ENCODE data around the gene CAMTA1. TPM values are rescaled to one million over a fixed set of nuclear protein-coding genes. Genes with fewer than 3 reads are reported as not detected.

The CAMTA1 gene
- polyA plus RNA-seq, 5 donors = 41.0 to 56.5 (median 48.5) TPM

DNA sequence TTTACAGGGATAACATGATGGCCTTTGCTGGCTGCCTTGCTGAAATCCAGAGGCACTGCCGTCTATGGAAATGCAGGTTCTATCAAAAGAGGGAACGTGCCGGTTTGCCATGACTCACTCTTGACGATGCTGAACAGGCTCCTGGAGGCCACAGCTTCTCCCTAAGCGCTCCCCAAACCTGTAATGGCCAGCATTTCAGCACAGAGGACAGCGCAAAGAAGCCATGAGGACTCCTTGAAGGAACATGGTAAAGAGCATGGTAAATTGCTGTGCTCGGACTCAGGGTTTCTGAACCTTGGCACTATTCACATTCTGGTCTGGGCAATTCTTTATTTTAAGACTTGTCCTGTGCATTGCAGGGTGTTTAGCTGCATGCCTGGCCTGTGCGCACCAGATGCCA, 217.5 kb downstream of the CAMTA1 start:
- DNase-seq = no peak

DNA sequence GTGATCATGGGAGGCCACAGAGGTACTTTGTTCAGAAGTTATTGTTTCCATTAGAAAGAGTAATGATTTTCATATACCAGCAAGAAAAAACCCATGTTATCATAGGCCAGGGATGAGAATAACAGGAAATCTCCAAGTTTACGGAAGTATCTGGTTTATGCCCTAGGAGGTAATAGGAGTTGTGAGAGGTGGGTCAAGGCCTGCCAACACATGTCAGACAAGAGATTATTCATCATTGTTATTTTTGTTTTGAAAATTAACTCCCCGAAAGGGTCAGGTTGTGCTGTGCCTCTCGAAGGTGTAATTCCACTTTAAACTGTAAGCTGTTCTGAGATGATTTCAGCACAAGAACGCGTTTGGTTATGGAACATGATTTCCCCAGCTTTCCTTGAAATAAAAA, 218.4 kb downstream of the CAMTA1 start:
- no peak for DNase-seq

DNA sequence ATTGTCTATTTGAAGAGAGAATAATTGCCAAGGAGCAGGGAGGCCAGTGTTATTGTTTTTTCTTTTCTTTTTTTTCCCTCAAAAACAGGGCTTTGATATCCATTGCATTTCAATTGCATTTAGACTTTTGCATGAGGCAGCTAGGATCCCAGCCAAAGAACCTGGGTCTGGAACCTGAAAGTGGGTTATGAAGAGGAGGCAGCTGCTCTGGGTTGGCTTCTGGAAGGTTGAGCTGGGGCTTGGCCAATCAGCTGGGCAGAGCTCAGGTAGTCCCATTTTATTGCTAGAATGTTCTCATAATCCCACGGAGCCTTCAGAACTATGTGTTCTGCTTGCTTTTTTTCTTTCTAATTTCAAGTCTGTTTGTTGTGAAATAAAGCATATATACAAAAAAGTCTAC, 218.9 kb downstream of the CAMTA1 start:
- DNase-seq = no peak

DNA sequence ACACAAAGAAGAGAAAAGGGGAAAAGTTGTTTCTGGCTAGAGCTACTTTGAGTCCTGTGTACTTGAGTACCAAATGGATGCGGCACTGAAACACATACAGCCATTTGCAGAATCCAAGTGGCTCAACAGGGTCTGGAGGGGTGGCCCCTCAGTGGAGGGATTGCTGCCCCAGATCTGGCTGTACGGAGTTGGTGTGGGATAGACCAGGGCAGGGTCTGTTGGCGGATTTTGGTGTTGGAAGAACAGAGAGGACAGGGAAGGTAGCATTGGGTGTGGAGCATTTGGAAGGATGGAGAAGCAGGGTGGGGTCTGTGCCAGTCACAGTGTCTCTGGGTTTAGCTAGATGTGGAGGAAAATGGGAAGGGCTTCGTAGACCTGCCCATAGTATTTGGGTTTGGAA, 220.5 kb downstream of the CAMTA1 start:
- no peak for DNase-seq

DNA sequence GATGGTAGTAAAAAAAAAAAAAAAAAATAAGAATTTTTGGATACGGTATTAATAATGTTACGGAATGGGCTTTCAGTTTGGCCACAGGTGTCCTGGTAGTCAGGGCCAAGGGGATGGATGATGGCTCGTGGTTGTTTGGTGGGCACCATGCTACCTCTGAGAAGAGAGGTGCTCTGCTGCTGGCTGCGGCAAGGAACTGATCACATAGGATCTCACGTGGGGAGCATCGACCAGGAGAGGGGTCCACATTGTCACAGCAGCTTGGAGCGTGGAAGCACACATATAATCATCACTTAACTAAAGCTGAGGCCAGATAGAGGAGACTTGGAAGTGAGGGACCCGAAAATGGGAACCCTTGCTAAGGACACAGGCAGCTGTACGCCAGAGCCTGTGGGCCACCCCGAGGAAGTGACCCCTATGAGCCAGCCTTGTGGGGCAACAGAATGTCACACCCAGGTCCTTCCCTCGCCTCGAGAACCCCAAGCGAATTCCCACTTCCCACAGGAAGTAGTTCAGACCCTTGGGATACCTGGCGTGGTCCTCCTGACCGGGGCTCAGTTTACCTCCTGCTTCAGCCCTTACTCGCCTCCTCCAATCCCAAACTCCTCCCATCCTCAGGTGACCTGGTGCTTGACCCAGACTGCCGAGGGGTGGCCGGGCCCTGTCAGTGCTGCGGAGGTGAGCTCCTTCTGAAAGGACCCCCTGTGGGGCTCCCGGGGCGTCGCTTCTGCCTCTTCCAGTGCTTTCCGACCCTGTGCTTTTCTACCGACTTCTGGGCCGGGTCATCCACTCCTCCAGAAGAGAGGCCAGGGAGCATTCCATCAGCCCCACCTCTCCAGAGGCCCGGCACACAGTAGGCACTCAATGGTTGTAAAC, 222.0 kb downstream of the CAMTA1 start:
- no peak for DNase-seq

DNA sequence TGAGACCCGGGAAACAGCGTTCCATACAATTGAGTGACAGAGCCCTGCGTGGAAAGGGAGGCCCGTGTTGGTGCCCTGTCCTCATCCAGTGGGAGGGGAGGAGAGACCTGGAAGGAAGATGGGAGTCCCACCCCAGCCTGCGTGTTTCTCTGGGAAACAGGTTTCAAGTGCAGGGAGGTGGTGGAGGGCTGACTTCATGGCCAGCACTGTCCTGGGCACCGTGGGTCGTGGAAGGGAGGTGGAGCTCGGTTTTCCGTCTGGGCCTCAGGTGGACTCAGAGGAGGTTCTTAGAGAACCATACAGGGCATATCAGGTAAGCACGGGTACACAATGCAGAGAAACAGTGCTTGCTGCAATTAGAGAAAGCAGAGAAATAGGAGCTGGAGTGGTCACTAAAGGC, 222.6 kb downstream of the CAMTA1 start:
- no peak for DNase-seq

DNA sequence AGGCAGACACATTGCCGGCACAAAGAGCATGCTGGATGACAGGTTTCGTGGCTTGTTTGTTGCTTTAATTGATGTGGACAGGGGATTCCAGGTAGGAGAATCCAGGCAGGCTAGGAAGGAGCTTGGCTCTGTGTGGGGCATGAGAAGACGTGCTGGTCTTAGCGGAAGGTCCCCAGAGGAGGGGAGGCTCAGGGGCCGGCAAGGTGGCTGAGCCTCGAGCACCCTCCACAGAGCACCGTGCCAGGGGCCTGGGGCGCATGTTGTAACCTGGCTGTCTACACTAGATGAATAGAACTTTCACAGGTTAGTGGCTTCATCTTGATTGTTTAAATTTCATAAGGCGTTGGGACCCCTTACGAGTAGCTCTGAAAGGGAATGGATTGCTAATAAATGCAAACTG, 223.1 kb downstream of the CAMTA1 start:
- DNase-seq = no peak

DNA sequence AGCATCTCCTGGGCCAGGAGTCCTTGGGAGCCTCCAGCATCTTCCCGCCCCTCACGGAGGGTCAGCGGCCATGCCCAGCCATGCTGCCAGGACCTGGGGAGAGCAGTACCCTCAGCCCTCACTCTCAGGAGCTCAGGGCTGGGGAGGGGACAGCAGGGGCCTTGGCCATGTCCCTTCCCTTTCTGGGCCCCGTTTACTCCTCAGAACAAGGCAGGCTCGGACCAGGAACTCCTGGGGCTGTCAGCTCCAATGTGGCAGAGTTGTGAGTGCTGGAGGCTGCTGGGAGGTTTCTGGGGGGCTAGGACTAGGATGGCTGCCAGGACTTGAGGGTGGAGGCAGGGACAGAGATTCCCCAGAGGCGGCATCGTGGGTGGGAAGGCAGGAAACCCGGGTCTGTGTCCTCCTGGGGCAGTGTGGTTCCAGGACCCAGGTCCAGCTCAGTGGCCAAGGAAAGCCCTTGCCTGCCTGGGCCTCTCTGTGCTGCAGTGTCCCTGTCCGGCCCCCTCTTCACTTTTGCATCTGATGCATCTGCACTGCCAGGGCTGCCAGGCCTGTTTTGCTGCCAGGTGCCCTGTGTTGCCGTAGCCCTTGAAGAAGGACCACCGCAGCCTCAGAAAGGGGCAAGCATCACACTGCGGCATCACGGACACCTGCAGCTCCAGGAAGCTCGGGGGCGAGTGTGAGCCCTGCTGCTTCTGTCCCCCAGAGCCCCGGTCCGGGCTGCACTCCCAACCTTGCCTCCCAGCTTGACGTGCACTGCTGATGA, 223.9 kb downstream of the CAMTA1 start:
- no peak for DNase-seq

DNA sequence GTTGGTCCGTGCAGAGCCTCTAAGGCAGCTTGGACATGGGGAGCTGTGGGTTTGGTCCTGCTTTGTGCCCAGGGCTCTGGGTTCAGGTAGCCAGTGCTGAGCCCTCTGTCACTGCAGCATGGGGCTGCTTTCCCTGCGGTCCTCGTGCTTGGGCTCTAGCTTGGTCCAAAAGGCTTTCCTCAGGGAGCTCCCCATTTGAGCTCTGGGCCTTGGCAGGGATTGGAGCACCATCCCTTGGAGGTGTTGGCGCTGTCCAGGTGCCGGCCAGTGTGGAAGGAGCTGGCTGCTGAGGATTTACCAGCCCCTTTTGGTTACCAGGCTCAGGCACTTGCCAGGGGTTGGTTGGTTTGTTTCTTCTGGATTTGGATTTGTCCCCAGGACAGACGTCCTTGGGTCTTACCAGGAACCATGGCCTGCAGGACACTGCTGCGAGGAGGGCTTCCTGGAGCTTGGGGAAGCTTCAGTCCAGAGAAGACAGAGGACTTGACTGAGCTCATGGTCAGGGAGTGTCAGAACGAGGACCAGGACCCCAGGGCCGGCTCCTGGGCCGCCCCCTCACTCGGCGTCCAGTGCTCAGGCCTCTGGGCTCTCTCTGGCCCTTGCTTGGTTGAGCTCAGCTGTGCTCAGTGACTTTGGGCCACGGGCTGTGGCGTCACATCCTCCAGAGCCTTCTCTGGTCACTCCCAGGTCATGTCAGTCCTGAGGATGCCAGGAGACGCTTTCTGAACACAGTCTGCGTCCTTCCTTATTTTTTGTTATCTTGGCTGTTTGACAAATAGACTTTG, 224.7 kb downstream of the CAMTA1 start:
- no peak for DNase-seq

DNA sequence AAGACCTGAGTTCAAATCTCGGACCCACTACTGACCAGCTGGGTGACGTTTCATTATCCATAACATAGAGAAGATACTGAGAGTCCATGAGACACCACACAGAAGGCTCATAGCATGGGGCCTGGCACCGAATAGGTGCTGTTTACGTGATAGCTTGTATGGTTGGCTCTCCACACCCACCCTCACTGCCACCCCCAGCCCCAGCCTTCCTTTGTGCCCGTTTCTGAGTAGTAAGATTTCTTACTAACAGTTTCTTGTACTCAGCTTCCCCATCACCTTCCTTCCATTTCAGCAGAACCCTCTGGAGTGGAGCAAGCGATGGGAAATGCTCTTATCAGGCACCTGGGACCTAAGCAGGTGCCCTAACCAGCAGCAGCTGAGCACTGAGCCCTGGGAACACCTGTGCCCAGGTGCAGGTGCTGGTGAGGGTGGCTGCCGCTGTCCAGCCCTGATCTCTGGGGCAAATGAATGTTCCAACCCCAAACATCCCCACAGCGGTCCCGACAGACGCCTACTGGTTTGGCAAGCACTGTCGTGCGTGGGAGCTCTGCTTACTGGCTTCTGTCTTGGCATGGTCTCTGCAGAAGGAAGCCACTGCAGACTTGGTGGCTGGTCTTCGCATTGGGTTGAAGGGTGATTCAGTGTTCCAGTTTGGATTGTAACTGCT, 225.4 kb downstream of the CAMTA1 start:
- DNase-seq = no peak

DNA sequence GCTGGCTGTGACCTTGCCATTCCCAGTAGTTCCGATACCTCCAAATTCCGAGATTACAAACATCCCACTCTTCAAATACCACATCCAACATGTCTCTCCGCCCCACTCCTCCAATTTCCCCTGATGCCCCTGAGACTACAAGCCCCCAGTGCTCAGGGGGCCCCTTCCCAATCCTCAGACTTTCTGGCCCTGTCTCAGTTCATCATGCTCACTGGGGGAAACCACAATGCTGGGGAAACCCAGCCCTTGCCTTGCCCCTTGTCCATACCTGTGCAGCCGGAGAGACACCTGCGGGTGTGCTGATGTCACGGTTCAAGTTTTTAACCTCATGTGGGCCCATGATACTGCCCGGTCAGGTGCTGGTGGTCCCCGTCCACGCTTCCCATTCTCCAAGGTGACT, 226.6 kb downstream of the CAMTA1 start:
- no peak for DNase-seq

DNA sequence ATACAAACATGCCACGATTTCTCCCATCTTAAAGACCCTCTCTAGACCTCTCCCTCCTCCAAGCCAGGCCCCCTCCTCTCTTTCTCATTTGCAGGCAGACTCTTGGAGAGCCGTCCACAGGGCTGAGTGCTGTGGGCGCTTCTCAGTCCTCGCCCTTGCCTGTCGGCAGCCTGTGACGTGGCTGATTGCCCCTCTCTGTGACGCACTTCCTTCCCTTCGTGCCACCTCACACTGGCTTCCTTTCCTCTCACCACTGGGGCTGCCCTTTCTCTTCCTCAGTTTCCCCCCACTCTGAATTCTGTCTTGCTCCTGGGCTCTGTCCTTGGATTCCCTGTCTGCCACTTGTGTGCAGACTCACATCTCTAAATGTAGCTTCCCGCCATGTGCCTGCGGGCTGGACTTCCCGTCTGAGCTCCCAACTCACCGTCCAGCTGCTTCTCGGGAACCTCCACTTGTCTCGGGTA, 227.2 kb downstream of the CAMTA1 start:
- DNase-seq = no peak

DNA sequence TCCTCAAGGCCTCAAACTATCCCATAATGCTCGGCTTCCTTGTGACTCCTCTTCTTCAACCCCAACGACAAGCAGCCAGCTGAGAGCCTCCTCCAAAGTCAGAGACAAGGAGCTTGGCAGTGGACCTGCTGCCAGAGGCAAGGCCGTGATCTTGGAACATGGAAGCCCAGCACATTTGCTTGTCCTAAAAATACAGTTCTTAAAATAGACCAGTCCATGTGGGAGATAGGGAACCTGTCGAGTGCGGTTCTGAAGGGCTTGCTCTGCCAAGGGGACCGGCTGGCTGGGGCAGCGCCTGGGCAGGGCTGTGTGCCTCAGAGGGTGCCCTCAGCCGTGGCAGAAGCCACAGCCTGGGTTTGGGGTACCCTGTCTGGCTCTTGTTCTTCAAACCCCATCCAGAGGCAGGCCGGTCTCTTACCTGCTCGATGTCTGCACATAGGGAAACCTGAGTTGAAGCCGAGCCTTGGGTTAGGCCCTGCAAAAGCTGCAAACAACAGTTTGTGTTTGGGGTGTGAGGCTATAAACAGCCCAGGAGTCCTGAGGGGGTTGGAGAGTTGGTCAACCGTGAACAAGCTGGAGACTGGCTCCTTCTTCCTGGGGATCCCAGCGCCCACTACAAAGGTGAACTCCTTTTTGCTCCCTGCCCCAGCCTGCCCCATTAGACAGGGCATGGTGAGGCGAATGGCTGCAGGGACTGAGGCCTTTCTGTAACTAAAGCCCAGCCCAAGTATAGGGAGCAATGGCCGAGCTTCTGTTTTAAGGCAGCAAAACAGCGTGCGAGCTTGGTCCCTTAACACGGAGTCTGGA, 228.8 kb downstream of the CAMTA1 start:
- no peak for DNase-seq

DNA sequence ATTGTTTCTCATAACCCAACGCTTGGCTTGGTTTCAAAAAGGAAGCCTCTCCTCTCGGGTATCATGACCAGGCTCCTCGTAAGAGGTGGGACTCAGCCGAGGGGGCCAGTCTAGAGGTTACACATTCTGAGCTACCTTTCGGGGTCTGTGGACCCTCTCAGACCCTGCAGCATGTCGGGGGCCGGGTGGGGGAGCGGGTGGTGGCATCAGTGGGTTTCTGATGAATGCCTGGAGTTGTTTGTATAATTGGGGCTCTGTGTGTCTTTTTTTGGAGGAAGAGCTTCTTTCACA, 229.3 kb downstream of the CAMTA1 start:
- DNase-seq = no peak

DNA sequence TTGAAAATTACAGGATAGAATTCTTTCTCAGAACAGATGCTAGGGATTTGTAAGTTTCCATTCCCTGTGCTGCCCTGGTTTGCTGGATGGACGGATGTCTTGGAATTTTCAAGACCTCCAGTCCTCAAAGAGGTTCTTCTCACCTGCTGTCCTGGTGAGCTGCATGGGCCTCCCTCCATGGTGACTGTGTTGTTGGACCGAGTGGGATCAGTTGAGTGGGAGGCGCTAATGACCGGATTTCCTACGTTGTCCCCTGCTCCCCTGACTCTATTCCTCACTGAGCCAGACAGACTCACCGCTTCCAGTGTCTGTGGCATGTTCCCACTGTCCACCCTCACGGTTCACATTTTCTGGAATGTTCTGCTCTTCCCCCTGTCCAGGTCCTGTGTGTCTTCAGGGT, 229.8 kb downstream of the CAMTA1 start:
- DNase-seq = no peak

DNA sequence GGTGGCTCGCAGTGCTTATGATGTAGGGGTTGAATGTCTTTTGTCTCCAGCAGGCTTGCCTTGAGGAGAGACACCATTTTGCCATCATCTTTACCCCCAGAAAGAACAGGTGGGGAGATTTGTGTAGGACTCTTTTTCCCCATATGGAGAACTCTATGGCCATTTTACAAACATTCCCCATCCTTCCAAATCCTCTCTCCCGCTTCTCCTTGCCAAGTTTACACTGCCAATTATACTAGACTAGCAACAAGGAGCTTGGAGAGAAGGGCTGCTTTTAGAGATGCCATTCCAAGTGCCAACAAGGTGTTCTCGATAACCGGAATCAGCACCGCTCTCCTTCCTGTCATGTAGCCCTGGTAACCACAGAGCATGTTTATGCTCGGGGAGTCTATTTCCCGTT, 233.1 kb downstream of the CAMTA1 start:
- no peak for DNase-seq

DNA sequence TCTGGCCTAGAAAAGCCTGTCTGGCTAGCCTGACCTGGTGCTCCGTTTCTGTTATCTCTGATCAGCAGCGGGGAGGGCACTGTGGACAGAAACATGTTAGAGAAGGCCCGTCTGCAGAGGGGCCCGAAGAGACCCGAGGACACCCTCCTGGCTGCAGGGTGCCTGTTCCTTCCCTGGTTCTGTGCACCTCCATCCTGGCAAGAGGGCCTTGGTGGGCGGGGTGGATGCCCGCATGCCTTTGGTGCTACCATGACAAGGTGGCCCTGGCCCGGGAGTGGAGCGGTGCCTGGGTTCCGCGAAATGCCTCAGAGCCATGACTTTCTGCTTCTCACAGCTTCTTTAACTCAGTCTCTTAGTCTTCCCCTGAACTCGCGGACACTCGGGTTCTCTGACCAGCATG, 233.6 kb downstream of the CAMTA1 start:
- DNase-seq = no peak

DNA sequence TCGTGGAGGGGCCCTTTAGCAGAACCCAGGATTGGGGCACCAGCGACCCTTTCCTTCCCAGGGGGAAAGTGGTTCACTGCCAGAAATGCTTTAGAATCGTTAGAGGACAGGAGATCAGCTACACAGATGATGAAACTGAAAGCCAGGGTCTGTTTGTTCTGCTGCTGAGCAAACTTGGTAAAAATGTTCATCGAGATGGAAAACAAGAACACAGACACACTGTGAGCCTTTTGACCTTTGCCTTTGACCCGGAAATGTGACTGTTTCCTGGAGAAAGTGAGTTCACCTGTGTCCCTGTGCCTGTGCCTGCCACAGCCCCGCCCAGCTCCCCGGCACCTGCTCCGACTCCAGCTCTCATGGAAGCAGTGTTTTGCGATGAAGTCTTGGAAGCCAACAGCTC, 234.3 kb downstream of the CAMTA1 start:
- no peak for DNase-seq

DNA sequence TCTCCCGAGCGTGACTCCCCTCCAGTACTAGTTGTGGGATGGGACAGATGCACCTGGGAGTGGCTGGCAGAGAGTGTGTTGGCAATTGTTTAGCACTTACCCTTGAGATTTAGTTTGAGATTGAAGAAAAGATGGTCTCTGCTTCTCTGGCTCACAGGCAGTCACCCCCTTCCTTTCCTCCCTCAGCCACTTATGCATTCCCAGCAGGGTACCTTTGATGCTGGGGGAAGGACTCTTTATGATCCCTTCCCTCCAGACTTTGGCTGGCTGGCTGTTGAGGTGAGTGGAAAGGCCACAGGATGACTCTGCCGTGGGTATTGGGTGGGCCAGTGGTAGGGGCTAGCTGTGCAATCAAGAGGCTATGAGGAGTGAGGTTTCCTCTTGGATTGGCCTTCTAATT, 236.8 kb downstream of the CAMTA1 start:
- no peak for DNase-seq

DNA sequence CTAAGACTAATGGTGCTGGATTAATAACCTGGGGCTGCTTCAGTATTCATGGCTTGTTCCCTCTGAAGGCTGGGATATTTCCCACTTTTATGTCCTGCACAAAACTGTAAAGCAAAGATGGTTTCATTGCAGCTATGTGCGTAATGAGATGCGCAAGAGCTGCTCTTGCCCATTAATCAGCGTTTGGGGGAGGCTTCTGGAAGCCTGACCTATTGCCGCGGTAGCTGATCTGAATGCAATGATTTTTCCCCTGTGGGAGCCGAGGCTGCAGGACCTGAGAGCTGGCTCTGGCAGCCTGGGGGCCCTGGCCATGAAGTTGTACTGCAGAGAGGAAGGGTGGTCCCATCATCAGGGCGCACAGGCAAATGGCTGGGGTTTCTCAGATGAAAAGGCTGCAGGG, 239.8 kb downstream of the CAMTA1 start:
- no peak for DNase-seq

DNA sequence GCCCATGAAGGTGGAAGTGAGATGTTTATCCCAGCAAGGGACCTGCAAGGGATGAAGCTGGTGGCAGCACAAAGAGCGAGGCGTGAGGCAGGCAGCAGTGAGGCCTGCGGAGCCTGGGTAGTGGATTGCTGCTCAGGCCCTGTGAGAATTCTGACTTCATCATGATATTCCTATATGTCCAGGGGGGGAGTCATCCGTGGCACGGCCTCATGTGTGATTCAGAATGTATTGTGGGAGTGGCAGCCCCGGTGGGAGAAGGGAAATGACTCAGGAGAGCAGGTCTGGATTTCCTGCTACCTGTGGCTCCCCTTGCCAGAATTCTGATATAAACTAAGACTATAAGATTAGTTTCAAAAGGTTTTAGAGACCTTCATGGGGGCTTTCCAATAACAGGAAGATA, 240.9 kb downstream of the CAMTA1 start:
- no peak for DNase-seq
